KBM-7 (cell line): ENCODE data around the gene PRDX2.

Experiments used
- DNase-seq: peaks from one replicate; pipeline ENCODE4 v3.0.0-alpha.2; 2015
- in situ Hi-C: fragments of 300-500 bp; cut with MboI; formaldehyde crosslinking; loops from 2 replicates; pipeline ENCODE4 v1.14.3; 2020; ENCODE audit warnings: low sequenced_read_pairs, low pct_unique_long_range_greater_than_20kb, mixed read lengths

The PRDX2 gene

DNA sequence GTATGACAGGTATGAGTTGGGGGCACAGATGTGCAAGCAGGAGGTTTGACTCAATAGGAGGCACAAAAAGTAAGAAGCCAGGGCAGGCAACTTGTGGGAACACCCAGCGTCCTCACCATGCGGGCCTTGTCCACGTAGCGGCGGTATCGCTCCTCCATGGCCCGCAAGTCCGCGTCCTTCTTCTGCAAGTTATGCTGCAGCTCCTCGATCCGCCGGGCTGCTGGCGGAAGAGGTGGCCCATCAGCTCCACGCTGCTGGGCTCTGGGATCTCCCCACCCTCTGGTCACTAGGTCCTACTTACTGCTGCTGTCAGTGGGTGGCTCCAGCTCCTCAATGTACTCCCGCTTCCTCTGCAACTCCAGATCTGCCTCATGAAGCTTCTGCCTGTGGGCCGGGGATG, 36.9 kb downstream of the PRDX2 start:
- in situ Hi-C loops: no loop called here
- DNase-seq: no peak

DNA sequence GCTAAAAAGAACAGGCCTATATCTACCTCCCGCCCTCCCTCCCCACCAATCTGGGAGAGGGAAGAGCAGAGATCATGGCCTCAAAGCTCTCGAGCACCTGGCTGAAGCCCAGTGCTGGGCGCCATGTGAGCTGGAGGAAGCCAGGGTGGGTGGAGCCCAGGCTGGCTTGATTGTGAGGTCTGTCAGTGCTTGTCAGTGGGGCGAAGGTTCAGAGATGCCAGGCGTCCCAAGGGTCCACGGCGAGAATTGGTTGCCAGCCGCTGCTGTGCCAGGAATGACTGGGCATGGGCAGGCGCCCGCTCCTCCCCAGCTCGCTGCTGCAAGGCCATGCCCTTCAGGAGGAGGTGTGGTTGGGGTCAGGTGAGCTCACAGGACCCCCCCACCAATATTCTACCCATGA, 38.5 kb downstream of the PRDX2 start:
- in situ Hi-C loops: no loop called here
- DNase-seq: no peak

DNA sequence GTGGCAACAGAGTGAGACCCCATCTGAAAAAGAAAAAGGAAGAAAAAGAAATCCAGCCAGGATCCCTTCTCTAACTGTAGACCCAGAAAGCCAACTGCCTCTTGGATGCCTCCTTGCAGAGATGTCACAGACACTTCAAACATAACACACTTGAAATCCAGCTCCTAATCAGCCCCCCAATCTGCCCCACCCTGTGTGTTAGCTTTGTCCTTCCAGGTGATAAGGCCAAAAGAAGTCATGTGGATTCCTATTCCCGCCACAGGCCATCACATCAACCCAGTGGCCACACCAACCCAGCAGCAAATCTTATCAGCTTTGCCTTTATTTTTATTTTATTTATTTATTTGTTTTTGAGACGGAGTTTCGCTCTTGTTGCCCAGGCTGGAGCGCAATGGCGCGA, 41.9 kb downstream of the PRDX2 start:
- no peak for DNase-seq
- in situ Hi-C loops: no loop called here

DNA sequence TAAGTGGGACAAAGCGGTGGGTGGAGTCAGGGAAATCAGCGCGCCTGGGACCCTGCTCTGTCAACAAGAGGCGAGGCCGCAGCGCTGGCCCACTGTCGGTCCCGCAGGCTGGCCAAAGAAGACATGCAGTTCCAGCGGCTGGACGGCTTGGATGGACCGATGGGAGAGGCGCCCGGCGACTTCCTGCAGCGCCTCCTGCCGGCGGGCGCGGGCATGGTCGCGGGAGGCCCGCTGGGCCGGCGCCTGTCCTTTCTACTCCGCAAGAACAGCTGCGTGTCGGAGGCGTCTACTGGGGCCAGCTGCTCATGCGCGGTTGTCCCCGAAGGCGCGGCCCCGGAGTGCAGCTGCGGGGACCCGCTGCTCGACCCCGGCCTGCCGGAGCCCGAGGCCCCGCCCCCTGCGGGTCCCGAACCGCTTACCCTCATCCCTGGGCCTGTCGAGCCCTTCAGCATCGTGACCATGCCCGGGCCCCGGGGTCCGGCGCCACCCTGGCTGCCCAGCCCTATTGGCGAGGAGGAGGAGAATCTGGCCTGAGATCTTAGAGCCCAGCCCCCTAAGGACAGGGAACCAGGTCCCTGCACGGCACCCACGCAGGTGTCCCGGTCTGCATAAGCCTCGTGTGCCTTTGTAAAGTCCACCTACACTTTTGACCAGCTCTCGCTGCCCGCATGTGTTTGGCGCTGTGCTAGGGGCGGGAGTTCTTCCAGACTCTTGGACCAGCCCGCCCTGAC, 43.9 kb downstream of the PRDX2 start:
- DNase-seq: peak; percentile 92
- in situ Hi-C loops: no loop called here

DNA sequence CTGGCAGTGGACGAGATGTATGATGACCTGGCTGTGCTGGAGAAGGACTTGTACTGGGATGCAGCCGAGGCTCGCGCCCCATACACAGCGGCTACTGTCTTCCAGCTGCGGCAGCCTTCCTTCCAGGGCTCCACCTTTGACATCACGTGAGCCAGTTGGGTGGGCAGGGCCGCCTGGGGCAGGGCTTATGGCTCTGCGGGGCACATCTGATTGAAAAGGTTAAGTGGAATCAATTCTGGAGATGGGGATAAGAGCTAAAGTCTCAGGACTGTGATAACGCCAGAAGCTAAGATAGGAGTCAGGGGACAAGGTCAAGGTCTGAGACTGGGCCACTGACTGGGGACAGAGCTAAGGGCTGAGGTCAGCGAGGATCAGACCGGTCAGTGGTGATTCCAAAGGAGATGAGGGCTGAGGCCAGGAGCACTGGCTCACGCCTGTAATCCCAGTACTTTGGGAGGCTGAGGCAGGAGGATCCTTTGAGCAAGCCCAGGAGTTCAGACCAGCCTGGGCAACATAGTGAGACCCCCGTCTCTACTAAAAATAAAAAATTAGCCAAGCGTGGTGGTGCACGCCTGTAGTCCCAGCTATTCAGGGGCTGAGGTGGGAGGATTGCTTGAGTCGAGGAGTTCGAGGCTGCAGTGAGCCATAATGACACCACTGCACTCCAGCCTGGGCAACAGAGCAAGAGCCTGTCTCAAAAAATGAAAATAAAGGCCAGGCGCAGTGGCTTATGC, 45.3 kb downstream of the PRDX2 start:
- DNase-seq: no peak
- in situ Hi-C loops: no loop called here

DNA sequence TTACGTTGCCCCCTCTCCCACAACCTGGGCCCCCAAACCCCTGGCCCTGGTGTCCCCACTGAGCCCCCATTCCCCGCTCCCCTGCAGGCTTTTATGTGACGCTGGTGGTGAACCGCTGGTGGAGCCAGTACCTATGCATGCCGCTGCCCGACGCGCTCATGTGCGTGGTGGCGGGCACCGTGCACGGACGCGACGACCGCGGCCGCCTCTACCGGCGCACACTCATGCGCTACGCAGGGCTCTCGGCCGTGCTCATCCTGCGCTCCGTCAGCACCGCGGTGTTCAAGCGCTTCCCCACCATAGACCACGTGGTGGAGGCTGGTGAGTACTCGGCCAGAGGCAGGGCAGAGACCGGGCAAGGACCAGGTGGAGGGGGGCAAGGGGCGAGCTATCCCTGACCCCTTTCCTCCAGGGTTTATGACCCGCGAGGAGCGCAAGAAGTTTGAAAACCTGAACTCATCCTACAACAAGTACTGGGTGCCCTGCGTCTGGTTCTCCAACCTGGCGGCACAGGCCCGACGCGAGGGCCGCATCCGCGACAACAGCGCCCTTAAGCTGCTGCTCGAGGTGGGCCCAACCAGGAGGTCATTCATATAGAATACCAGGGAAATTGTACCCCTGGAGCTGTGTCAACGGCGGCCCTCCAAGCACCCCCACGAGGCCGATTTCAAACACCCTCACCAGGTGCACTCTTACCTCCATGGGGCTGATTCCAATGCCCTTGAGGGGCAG, 47.0 kb downstream of the PRDX2 start:
- DNase-seq: no peak
- in situ Hi-C loops: no loop called here

DNA sequence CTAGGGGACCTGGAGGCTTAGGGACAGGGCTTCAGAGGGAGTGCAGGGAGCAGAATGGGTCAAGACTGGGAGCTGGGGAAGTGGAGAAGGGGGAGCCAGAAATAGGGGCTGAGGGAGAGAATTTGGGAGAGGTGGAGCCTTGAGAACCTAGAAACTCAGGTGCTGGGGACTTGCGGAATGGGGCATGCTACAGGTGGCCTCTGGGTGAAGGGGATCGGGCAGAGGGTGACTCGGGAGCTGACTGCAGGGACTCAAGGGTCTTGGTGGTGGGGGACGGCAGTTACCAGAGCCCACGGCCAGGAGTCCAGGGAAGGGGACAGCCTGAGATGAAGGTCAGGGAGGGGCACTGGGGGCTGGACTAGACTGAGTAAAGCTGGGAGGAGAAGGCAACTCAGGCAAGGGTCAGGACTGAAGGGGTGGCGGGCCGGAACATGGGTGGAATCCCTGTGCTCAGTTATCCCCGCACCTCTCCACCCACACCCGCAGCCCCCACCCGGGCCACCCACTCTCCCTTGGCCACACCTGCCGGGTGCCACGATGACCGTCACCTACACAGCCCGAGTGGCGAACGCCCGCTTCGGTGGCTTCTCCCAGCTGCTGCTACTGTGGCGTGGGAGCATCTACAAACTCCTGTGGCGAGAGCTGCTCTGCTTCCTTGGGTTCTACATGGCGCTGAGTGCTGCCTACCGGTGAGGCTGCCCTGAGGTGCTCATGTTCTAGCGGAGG, 49.4 kb downstream of the PRDX2 start:
- no peak for DNase-seq
- in situ Hi-C loops: no loop called here

DNA sequence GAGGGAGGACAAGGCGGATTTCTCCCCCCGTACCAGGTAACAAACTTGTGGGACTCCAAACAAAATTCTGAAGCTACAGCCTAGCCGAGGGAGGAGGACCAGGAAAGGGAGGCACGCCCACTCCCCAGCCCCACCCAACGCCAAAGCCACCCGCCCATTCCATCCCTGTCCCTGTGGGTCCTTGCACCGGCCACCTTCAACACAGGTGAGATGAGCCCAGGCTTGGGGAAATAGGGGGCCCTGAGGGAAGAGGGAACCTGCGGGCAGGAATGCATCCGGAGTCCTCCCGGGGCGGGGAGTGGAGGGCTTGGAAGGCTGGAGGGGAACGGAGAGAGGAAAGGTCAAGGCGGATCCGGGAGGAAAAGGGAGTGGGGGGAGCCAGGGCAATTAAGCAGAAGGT, 50.0 kb downstream of the PRDX2 start, which contains the start of gene BEST2:
TSS of gene BEST2 (plus strand) at position 157 of the 400 bp plus-strand sequence. CDS start 802 bp downstream, outside the sequence.
- in situ Hi-C loops: no loop called here
- no peak for DNase-seq

DNA sequence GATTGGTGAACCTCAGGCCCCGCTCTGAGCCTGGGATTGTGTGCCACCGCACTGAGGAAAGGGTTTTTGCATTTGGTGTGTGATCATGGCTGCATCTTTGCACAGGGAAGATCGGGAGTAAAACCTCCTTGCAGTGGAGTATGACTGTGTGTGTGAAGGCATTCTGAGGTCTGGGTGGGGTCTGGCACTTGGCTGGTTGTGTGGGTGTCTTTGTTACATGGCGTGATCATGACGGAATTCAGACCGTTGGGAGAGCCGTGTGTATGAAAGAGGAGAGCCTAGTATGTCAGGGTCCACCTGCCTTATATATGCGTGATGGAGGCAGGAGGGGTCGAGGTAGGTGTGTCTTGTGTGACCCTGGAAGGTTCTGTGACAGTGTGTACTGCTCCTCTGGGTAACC, 50.7 kb downstream of the PRDX2 start:
- no peak for DNase-seq

DNA sequence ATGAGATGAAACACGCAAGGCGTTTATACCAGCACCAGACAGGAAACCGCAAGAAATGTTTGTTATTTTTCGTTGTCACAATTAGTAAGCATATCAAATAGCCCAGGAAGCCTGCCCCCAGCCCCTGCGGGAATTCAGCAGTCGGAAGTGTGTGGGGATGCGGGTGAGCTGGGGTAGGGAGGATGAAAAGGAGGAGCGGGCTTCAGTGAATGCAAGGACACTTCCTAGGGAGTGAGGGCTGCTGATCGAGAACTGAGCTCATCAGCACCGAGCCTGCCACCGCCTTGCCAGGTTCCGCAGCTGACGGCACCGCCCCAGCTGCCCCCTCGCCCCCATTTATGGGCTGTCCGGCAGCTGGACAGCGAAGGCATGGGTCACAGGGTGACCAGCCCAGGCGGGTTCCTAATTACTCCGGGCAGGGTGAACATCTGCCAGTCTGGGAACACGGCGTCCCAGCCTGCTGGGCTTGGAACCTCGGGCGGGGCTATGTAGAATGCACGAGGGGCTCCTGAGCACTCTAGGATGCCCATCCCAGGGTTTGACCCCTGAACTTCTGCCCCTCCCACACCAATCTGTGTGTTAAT, 51.6 kb downstream of the PRDX2 start:
- in situ Hi-C loops: no loop called here

More for the DNA sequence above, 50.7 kb downstream of the PRDX2 start:
- in situ Hi-C loops: no loop called here

DNA sequence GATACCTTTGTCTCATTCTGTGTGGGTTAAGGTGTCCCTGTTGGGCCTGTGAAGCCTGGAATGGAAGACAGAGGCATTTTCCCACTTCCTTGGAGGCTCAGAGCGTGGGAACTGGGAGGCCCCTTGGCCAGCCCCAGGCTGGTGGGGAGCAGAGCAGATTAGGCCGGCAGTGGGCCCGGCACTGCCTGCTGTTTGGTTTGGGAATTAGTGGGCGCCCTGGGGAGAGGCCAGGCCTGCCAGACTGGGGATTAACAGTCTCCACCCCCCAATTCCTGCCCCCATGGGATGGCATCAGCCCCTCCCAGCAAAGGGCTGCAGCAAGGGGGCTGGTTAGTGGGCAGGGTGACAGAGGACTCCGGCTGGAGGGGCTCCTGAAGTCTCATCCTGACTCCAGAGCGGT, 53.1 kb downstream of the PRDX2 start:
- in situ Hi-C loops: no loop called here
- DNase-seq: no peak

More for the DNA sequence above, 51.6 kb downstream of the PRDX2 start:
- DNase-seq: peak; percentile 52
